DMS153 treated with DMSO at 0.1 percent for 48 hours (cell line): Measurements from ENCODE around the gene CCDC27.

Source experiments
- DNase-seq: peaks from one replicate; lab custom pipeline; 2025; ENCODE audit not compliant: unreplicated experiment; lab: John Stamatoyannopoulos, UW

The CCDC27 gene

GRCh38 chr1:3717715-3718601 lies 34.3 kb upstream of the CCDC27 start:
- no peak for DNase-seq

- peak; percentile 55 for DNase-seq
These were observed 33.5 kb upstream of the CCDC27 start for GRCh38 chr1:3718764-3719163.

DNA sequence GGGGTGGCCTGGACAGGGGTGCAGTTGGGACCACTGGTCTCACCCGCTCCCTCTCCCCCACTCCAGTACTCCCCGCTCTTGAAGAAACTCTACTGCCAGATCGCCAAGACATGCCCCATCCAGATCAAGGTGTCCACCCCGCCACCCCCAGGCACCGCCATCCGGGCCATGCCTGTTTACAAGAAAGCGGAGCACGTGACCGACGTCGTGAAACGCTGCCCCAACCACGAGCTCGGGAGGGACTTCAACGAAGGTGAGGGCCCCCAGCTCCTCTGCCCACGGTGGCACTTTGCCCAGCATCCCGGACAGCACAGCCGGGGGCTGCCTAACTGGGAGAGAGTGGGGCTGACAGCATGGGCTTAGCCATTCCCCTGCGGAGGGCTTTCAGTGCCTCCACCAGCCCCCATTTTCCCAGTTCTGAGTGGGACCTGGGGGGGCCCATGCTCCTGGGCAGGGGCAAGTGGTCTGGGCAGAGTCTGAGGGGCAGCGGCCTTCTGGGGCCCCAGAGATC lies 30.2 kb upstream of the CCDC27 start:
- no peak for DNase-seq

DNA sequence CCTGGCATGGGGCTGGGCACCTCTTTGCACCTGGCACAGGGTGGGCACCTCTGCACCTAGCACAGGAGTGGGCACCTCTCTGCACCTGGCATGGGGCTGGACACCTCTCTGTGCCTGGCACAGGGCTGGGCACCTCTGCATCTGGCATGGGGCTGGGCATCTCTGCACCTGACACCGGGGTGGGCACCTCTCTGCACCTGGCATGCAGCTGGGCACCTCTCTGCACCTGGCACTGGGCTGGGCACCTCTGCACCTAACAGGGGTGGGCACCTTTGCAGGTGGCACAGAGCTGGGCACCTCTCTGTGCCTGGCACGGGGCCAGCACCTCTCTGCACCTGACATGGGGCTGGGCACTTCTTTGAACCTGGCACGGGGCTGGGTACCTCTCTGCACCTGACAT lies 29.4 kb upstream of the CCDC27 start:
- no peak for DNase-seq

- DNase-seq: peak; percentile 52
These were observed 27.7 kb upstream of the CCDC27 start for GRCh38 chr1:3724416-3725030.

DNA sequence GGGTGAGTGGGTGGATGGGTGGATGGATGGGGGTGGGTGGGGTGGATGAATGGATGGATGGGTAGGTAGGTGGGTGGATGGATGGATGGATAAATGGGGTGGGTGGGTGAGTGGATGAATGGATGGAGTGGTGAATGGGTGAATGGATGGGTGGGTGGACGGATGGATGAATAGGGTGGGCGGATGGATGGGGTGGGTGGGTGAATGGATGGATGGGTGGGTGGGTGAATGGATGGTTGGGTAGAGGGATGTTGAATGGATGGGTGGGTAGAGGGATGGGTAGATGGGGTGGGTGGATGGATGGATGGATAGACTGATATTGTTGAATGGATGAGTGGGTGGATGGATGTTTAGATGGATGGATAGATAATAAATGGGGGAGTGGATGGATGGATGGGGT lies 26.9 kb upstream of the CCDC27 start:
- no peak for DNase-seq

- no peak for DNase-seq
These were observed 25.0 kb upstream of the CCDC27 start for GRCh38 chr1:3727042-3727824.

DNA sequence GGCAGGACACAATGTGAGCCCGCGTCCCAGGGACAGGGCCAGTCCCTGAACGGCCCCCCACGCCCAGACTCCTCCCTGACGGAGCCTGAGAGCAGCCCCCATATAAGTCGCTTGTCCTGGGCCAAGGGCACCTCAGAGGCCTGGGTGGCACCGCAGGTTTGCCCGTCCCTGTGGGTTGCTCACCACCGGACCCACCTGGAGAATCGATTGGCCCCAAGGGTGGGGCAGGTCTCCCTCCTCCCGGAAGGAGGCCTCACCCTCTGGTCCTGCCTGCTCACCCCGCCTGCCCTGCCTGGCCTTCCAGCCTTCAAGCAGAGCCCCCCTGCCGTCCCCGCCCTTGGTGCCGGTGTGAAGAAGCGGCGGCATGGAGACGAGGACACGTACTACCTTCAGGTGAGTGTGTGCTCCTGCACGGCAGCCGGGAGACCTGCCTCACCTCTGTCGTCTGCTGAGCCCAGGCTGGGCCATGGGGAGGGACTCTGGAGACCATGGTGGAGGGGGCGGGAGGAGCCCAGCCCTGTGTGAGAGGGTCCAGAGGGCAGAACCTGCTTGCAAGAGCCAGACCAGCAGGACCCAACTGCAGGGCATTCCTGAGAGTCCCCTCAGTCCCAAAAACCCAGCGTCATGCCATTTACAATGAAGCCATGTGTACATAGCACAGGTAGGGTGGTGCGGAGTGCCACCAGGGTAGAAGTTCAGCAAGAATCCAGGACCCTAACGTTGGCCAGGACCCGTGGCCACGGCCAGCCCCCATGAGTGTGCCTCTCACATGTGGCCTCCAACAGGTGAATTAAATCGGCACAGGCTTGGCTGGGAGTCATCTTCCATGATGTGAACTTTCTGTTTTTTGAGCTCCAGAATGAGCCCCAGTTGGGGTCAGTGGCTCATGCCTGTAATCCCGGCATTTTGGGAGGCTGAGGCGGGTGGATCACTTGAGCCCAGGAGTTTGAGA lies 24.1 kb upstream of the CCDC27 start:
- no peak for DNase-seq

DNA sequence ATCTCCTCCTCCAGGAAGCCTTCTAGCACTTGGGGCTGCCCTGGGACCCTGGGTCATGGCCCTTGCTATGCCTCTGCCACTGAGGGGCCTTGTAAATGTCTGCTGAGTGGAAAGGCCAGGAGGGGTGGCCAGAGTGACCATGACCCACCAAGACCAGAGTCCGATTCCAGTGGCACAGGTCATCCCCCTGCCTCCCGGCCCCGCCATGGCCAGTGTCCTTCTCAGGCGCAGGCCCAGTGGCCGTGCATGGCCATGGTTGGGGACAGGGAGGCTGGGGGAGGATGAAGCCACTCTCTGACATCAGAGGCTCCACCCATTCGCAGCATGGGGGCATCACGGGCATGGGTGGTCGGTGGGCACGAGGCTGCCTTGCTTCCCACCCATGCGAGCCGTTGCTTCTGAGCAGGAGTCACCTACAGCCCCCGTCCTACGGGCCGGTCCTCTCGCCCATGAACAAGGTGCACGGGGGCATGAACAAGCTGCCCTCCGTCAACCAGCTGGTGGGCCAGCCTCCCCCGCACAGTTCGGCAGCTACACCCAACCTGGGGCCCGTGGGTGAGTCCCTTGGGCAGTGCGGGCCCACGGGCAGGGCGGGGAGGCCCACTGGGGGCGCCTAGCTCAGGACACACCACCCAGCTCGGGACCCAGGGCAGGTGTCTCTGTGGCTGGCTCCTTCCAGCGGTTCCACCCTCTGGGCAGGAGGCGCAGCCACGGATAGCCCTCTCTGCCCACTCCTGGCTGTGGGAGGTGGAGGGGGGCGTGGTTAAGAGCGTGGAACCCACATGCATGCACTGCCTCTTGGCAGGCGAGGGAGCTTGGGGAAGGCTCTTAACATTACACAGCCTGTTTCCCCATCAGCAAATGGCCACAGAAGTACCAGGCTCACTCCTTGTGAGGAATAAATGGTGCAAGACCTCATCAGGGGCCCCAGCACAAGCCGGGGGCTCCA lies 22.4 kb upstream of the CCDC27 start:
- no peak for DNase-seq

- DNase-seq: no peak
These were observed 21.6 kb upstream of the CCDC27 start for GRCh38 chr1:3730543-3731247.

- no peak for DNase-seq
These were observed 20.4 kb upstream of the CCDC27 start for GRCh38 chr1:3731583-3732433.

DNA sequence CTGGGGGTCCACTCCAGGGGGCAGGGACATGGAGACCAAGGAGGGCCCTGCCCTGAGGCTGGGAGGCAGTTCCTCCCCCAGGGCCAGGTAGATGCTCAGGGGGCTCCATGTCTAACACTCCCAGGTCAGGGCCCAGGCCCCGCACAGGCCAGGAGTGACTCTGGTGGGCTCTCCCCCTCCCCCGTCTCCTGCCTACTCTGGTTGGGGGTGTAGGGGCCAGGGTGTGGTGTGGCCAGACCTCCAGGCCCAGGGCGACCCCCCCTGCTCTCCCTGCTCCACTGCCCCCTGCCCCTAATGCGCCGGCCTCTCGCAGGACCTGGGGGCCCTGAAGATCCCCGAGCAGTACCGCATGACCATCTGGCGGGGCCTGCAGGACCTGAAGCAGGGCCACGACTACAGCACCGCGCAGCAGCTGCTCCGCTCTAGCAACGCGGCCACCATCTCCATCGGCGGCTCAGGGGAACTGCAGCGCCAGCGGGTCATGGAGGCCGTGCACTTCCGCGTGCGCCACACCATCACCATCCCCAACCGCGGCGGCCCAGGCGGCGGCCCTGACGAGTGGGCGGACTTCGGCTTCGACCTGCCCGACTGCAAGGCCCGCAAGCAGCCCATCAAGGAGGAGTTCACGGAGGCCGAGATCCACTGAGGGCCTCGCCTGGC lies 19.7 kb upstream of the CCDC27 start:
- no peak for DNase-seq

GRCh38 chr1:3733094-3733882 lies 19.0 kb upstream of the CCDC27 start:
- DNase-seq: no peak

DNA sequence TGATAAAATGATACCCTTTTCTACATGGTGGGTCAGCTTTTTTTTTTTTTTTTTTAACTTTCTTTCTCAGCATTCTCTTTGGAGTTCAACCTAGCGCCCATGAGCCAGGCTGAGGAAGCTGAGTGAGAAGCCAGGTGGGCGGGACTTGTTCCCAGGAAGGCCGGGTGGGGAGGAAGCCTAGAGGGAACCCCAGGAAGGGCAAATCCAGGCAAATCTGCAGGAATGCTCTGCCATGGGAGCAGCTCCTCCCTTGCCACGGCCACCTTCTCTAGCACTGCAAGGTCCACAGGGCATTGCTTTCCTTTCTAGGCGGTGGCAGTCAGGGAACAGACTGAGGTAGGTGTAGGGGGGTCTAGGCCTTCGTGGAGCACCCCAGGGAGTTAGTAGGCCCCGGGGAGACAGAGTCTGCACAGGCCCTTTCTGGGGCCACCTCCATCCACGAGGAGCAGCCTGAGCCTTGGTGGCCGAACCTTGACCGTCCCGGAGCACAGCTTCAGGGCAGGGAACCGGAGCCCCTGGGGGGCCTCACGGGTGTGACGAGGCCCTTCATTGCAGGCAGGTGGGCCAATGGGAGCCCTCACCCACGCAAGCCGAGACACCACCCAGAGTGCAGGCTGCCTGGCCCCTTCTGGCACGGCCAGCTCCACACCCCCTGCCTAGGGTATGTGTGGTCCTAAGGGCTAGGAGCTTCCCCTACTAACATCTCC lies 18.2 kb upstream of the CCDC27 start:
- DNase-seq: no peak

DNA sequence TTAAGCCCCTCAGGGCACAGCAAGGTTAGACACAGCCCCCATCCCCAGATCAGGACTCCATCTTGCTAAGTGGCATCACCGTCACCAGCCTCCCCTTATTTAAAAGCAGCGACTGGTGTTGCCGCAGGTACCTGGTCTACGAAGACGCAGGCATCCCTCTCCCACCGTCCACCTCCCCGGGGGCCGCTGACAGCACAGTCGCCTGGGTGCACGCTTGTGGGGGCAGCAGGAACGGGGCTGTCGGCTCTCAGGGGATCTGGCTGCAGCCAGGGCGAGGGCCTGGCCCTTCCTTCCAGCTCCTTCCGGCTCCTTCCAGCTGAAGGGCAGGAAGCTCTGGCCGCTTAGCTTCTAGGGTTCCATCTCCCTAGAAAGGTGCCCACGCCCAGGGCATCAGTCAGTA lies 17.6 kb upstream of the CCDC27 start:
- no peak for DNase-seq
